BE2C (cell line): ENCODE measurements around the gene GOLGB1.

ENCODE experiments used
- DNase-seq: peaks from one replicate; pipeline ENCODE4 v3.0.0-alpha.2; 2020
- H3K27me3 ChIP-seq: fragments of 250-450 bp; sonication (Bioruptor Pico); 2 replicates; pipeline ENCODE4 v1.5.1; 2020; ENCODE audit warnings: mild to moderate bottlenecking
- H3K36me3 ChIP-seq: fragments of 250-450 bp; sonication (Bioruptor Pico); 2 replicates; pipeline ENCODE4 v1.5.1; 2020; ENCODE audit warnings: mild to moderate bottlenecking
- H3K4me1 ChIP-seq: fragments of 250-450 bp; sonication (Bioruptor Pico); 2 replicates; pipeline ENCODE4 v1.5.1; 2020
- H3K4me3 ChIP-seq: 2 replicates; pipeline ENCODE4 v1.5.1; 2011; ENCODE audit warnings: low read depth, low read length
- H3K9me3 ChIP-seq: fragments of 250-450 bp; sonication (Bioruptor Pico); 2 replicates; pipeline ENCODE4 v1.5.1; 2020
- CTCF ChIP-seq: IDR thresholded peaks from 2 replicates; pipeline ENCODE4 v1.5.1; 2012; ENCODE audit warnings: mild to moderate bottlenecking, low read depth, low read length

GOLGB1 gene

GRCh38 chr3:121627211-121627610 lies 122.3 kb downstream of the GOLGB1 start:
- Histone ChIP-seq H3K4me3 (no peak overlapping the region), H3K9me3 (no peaks in the 10 kb centered on the region), H3K4me1 (no peaks in the 10 kb centered on the region), H3K27me3 (peaks cover 5% of the 10 kb centered on the region), H3K36me3 (no peaks in the 10 kb centered on the region)
- TF ChIP-seq CTCF = no peak
- DNase-seq = no peak

GRCh38 chr3:121626495-121626894 lies 123.0 kb downstream of the GOLGB1 start:
- H3K9me3 ChIP-seq = no peaks in the 10 kb centered on the region
- no peak for DNase-seq
- H3K36me3 ChIP-seq = no peaks in the 10 kb centered on the region
- H3K4me3 ChIP-seq = no peak overlapping the region
- TF ChIP-seq CTCF = no peak
- no peaks in the 10 kb centered on the region for H3K4me1 ChIP-seq
- peaks cover 10% of the 10 kb centered on the region for H3K27me3 ChIP-seq

GRCh38 chr3:121624147-121624899 lies 125.2 kb downstream of the GOLGB1 start:
- DNase-seq = no peak
- H3K9me3 ChIP-seq = no peaks in the 10 kb centered on the region
- H3K27me3 ChIP-seq = peaks cover 20% of the 10 kb centered on the region
- no peak overlapping the region for H3K4me3 ChIP-seq
- no peaks in the 10 kb centered on the region for H3K4me1 ChIP-seq
- H3K36me3 ChIP-seq = no peaks in the 10 kb centered on the region
- TF ChIP-seq CTCF = no peak

GRCh38 chr3:121621491-121621890 lies 128.1 kb downstream of the GOLGB1 start:
- no peaks in the 10 kb centered on the region for H3K36me3 ChIP-seq
- DNase-seq = no peak
- no peak overlapping the region for H3K4me3 ChIP-seq
- no peak for TF ChIP-seq CTCF
- H3K27me3 ChIP-seq = peaks cover 20% of the 10 kb centered on the region
- no peaks in the 10 kb centered on the region for H3K9me3 ChIP-seq
- H3K4me1 ChIP-seq = no peaks in the 10 kb centered on the region

- no peaks in the 10 kb centered on the region for H3K9me3 ChIP-seq
- peaks cover 20% of the 10 kb centered on the region for H3K27me3 ChIP-seq
- no peak for DNase-seq
- H3K4me1 ChIP-seq = no peaks in the 10 kb centered on the region
- H3K4me3 ChIP-seq = no peak overlapping the region
- no peaks in the 10 kb centered on the region for H3K36me3 ChIP-seq
- TF ChIP-seq CTCF = no peak
Observed at GRCh38 chr3:121619691-121620090, 129.8 kb downstream of the GOLGB1 start.
